ENCODE data around the gene IGF2R.

Gene IGF2R

DNA sequence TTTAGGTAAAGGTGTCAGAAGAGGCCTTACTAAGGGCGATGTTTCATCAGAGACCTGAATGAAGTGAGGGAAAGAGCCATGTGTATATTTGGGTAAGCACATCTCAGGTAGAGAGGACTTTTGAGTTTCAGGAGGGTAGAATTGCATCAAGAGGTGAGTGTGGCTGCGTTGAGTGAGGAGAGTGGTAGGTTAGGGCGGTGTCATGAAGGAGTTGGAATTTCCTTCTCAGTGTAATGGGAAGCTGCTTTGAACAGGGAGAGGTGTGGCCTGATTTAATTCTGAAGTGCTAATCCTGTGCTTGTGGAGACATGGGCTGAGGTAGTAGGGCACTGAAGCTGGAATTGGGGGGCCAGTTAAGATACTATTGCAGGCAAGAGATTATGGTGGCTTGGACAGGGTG, 53.9 kb downstream of the IGF2R start:
- Histone ChIP-seq H3F3A (ENCODE audit: insufficient read depth, low read length) (no peaks in the 10 kb centered on the region), H3K9me3 (replicated peaks; ENCODE audit: insufficient read depth, low read length) (no peaks in the 10 kb centered on the region), H4K20me1 (ENCODE audit: insufficient read depth, low read length) (no peaks in the 10 kb centered on the region), H3K27ac (ENCODE audit: low read length) (no peak overlapping the region), H3K36me3 (replicated peaks; ENCODE audit: insufficient read depth, low read length) (no peaks in the 10 kb centered on the region), H3K4me1 (ENCODE audit: low read length) (no peaks in the 10 kb centered on the region), H3K27me3 (replicated peaks; ENCODE audit: insufficient read depth, low read length) (no peaks in the 10 kb centered on the region), H3K4me3 (ENCODE audit: low read length) (no peak overlapping the region), H2AFZ (ENCODE audit: low read length) (no peak overlapping the region), H3K4me2 (ENCODE audit: low read depth, low read length) (no peak overlapping the region), H3K79me2 (ENCODE audit: low read length) (0 out of 2 replicates have a peak, but pooled peaks cover 3% of the 10 kb centered on the region), H3K9ac (ENCODE audit: low read length) (no peak overlapping the region), H3K9me2 (replicated peaks; ENCODE audit: insufficient read depth, low read length) (no peaks in the 10 kb centered on the region)
- TF ChIP-seq EZH2 (optimal IDR thresholded peaks at IDR 0.05; ENCODE audit: low read depth, low read length) (no peak), EZH2phosphoT487 (IDR thresholded peaks at IDR 0.05; ENCODE audit: low read length) (no peak), CTCF (IDR thresholded peaks at IDR 0.05; ENCODE audit: low read length) (no peak)
- no peak for DNase-seq

GRCh38 chr6:160024152-160024551, 55.3 kb downstream of the IGF2R start:
- no peaks in the 10 kb centered on the region for H3K27me3 ChIP-seq (replicated peaks; ENCODE audit: insufficient read depth, low read length)
- H4K20me1 ChIP-seq (ENCODE audit: insufficient read depth, low read length) = no peaks in the 10 kb centered on the region
- H3K36me3 ChIP-seq (replicated peaks; ENCODE audit: insufficient read depth, low read length) = no peaks in the 10 kb centered on the region
- 0 out of 2 replicates have a peak, but pooled peaks cover 3% of the 10 kb centered on the region for H3K79me2 ChIP-seq (ENCODE audit: low read length)
- H3K27ac ChIP-seq (ENCODE audit: low read length) = no peak overlapping the region
- no peaks in the 10 kb centered on the region for H3F3A ChIP-seq (ENCODE audit: insufficient read depth, low read length)
- H3K9ac ChIP-seq (ENCODE audit: low read length) = no peak overlapping the region
- H3K9me2 ChIP-seq (replicated peaks; ENCODE audit: insufficient read depth, low read length) = no peaks in the 10 kb centered on the region
- no peaks in the 10 kb centered on the region for H3K9me3 ChIP-seq (replicated peaks; ENCODE audit: insufficient read depth, low read length)
- TF ChIP-seq EZH2phosphoT487 (IDR thresholded peaks at IDR 0.05; ENCODE audit: low read length) (no peak), CTCF (IDR thresholded peaks at IDR 0.05; ENCODE audit: low read length) (no peak), EZH2 (optimal IDR thresholded peaks at IDR 0.05; ENCODE audit: low read depth, low read length) (no peak)
- H3K4me1 ChIP-seq (ENCODE audit: low read length) = no peaks in the 10 kb centered on the region
- no peak for DNase-seq
- H3K4me3 ChIP-seq (ENCODE audit: low read length) = no peak overlapping the region
- no peak overlapping the region for H3K4me2 ChIP-seq (ENCODE audit: low read depth, low read length)
- H2AFZ ChIP-seq (ENCODE audit: low read length) = no peak overlapping the region

- H4K20me1 ChIP-seq (ENCODE audit: insufficient read depth, low read length) = no peaks in the 10 kb centered on the region
- H3K4me1 ChIP-seq (ENCODE audit: low read length) = no peaks in the 10 kb centered on the region
- H3K27me3 ChIP-seq (replicated peaks; ENCODE audit: insufficient read depth, low read length) = no peaks in the 10 kb centered on the region
- H3K9me2 ChIP-seq (replicated peaks; ENCODE audit: insufficient read depth, low read length) = no peaks in the 10 kb centered on the region
- H3K9me3 ChIP-seq (replicated peaks; ENCODE audit: insufficient read depth, low read length) = no peaks in the 10 kb centered on the region
- no peak for DNase-seq
- no peak overlapping the region for H3K4me2 ChIP-seq (ENCODE audit: low read depth, low read length)
- no peak overlapping the region for H2AFZ ChIP-seq (ENCODE audit: low read length)
- H3F3A ChIP-seq (ENCODE audit: insufficient read depth, low read length) = no peaks in the 10 kb centered on the region
- no peaks in the 10 kb centered on the region for H3K36me3 ChIP-seq (replicated peaks; ENCODE audit: insufficient read depth, low read length)
- H3K9ac ChIP-seq (ENCODE audit: low read length) = no peak overlapping the region
- peaks cover 7% of the 10 kb centered on the region; the same call in 1 of the 2 replicates for H3K79me2 ChIP-seq (ENCODE audit: low read length)
- H3K4me3 ChIP-seq (ENCODE audit: low read length) = no peak overlapping the region
- H3K27ac ChIP-seq (ENCODE audit: low read length) = no peak overlapping the region
- TF ChIP-seq EZH2 (optimal IDR thresholded peaks at IDR 0.05; ENCODE audit: low read depth, low read length) = no peak
- TF ChIP-seq EZH2phosphoT487 (IDR thresholded peaks at IDR 0.05; ENCODE audit: low read length) = no peak
- TF ChIP-seq CTCF (IDR thresholded peaks at IDR 0.05; ENCODE audit: low read length) = no peak
These were observed 58.2 kb downstream of the IGF2R start for GRCh38 chr6:160027076-160027475.

All from MM.1S (cell line).